GM19438 (cell line): ENCODE data around the gene MBP.

Experiments
- ATAC-seq: cut with Tn5 transposase; IDR thresholded peaks from one replicate; pipeline ENCODE4 v1.9.1; 2021; ENCODE audit warnings: low read depth; ENCODE audit not compliant: unreplicated experiment

The MBP gene

GRCh38 chr18:77054606-77055428, 77.8 kb downstream of the MBP start:
- peak; percentile 77 for ATAC-seq

DNA sequence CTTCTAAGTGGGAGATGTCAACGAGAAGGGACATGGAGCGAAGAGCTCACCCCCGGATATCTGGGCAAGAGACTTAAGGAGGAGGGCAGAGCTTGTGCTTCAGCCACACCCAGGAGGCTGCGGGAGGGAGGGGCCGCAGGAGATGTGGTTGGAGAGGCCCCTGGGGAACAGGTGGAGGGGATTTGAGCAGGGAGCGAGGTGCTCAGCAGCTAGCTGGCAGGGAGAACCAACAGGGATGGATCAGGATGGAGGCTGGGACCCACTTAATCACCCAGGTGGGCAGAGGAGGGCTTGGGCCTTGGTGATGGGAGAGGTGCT, 78.3 kb downstream of the MBP start:
- ATAC-seq: peak; percentile 9

DNA sequence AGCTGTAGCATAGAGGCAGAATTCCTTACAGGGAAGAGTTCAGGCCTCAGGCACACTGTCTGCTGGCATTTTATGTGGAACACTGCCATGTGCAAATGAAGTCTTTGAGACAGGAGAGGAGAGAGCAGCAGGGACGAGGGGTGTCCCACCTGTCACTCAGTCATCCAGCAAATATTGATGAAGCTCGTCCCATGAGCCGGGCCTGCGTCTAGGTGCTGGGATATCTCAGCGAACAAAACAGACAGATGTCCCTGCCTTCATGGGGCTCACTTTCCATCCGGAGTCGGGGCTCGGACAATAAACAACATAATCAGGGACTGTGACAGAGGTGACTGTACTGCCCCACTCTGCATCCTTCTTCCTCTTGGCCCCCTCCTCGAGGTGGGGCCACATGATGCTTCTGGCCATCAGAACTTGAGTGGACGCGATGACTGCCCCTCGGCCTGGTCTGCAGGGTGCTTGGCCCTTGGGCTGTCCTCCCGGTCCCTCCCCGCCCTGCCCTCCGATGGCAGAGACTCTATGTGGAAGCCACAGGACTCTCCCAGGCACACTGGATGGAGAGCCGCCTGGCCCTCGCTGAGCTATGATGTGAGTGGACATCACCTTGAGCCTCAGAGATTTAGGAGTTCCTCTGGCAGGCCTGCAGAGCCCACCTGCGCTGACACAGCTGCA, 78.8 kb downstream of the MBP start:
- no peak for ATAC-seq

DNA sequence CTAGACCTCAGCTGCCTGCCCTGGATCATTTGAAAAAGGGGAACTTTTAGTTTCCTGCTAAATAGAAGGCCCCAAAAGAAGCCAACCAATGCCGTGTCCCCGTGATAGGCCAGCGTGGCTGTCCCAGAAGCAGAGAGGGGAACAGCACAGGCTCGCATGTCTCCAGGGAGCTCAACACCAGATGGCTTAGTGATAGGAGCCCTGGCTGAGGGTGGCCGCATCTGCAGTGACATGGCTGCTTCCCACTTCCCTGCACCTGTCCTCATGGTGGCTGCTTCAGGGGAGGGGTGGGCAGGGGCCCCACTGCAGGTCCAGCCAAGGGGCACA, 79.6 kb downstream of the MBP start:
- ATAC-seq: no peak

GRCh38 chr18:77052297-77052982, 80.1 kb downstream of the MBP start:
- no peak for ATAC-seq

DNA sequence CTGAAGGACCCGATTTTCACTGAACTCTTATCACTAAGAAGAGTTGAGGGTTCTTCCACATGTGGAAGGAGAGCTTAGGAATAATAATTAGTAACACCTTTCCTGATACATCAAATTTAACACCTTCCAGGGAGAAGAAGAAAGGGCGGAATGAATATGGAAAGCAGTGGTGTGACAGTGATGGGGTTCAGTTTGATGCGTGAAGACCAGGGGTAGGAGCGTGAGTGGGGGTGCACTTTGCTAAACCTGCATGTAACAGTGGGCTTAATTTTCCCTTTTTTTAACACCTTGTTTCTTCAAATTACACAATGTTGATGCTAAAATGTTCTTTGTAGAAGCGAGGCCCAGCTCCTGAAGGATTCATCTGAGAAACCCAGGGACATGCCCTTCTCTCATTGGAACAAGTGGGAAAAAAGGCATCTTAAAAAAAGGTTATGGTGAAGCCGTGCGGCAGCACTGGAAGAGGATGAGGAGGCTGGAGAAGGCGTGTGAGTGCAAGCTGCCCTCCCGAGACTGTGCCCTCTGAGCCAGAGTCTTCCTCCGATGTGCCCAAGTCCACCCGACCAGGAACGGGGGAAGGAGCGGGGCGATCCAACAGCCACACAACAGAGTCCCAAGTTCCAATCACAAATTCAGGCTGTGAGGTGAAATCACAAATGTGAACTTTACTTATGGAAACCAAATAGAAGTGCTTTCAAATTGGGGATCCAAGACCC, 80.8 kb downstream of the MBP start:
- no peak for ATAC-seq

DNA sequence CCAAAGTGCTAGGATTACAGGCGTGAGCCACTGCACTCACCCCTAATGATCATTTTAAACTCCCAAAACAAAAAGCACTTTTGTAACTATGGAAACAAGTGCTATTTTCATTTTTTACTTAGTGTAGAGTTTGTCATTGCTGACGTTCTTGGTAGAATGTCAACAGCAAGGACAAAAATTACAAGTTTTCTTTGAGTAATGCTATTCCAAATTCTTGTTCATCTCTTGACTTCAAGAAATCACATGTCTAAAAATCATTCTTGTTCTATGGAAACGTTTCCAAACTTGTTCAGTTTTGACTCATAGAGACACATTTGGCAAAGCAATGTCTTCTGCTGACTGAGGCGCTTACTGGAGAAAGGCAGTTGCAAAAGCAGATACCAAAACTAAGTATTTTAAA, 82.6 kb downstream of the MBP start:
- ATAC-seq: no peak

DNA sequence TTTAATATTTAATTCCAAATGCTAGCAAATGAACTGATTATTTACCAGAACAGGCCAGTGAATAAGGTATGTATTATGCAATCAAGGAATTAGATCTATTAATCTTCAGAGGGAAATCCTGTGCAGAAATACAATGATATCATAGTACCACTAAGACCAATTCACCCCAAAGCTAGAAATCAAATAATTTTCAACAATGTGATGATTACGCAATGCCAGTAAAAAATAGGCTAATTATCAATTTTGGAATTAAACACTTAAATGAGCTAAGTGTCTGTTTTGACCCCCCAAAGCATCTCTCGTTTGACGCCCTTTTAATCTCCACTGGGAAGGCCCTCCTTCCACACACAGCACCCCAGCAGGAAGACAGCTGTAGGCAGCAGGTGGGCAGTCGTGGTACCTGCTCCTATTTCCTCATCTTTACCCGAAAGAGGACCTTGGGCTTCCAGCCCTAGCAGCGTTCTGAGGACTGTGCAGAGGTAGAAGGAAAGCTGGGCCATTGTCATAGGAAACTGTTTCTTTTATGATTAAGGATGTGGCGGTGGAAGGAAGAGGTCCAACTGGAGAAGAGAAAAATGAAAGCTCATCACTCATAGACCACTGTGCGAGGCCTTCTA, 84.7 kb downstream of the MBP start:
- ATAC-seq: no peak

DNA sequence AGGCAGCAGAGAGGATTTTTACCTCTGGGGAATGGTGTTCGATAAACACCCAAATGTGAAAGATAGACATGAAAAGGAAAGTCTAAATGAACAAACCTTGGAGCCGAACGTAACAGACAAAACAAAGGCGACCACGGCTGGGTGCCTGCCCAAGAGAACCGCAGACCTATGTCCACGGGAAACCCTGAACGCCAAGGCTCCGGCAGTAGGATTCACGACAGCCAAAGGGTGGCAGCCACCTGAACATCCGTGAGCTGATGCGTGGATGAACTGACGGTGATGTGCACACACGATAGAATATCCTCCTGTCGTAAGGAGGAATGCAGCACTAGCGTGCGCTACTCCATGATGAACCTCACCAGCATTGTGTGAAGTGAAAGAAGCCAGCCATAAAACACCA, 85.6 kb downstream of the MBP start:
- no peak for ATAC-seq

DNA sequence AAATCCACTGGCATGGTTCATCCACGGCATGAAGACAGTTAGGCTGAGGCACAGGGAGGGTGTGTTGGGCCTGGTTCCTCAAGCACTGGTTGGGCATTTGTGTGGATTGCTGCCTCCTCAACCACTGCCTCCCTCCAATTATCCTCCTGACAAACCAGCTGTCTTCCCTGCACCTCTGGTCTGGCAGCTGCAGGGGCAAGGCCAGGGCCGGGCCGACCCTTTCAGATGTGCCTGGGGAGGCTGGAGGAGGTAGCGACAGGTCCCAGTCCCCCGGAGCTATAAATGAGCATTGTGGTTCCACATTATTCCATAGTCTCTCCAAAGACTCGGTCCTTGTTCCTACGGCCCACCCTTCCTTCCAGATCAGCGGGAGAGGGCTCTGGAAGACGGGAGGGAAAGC, 86.2 kb downstream of the MBP start:
- no peak for ATAC-seq

DNA sequence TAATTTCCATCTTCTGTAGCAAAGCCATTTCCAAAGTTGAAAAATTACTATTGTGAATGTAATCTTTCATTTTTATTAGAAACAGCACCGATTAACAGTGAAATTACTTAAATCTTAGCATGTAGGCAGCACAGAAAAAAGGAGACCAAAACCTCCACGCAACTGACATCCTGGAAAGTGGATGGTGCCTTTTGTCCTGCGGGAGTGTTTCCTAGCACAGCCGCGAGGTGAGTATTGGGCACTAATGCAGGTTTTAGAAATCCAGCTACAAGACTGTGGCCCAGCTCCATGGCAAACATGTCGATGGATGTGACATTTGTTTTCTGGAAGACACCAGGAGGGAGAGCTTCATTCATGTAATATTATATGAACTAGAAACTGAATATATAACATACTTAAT, 86.9 kb downstream of the MBP start:
- ATAC-seq: no peak

- no peak for ATAC-seq
Observed at GRCh38 chr18:77044866-77045664, 87.5 kb downstream of the MBP start.

DNA sequence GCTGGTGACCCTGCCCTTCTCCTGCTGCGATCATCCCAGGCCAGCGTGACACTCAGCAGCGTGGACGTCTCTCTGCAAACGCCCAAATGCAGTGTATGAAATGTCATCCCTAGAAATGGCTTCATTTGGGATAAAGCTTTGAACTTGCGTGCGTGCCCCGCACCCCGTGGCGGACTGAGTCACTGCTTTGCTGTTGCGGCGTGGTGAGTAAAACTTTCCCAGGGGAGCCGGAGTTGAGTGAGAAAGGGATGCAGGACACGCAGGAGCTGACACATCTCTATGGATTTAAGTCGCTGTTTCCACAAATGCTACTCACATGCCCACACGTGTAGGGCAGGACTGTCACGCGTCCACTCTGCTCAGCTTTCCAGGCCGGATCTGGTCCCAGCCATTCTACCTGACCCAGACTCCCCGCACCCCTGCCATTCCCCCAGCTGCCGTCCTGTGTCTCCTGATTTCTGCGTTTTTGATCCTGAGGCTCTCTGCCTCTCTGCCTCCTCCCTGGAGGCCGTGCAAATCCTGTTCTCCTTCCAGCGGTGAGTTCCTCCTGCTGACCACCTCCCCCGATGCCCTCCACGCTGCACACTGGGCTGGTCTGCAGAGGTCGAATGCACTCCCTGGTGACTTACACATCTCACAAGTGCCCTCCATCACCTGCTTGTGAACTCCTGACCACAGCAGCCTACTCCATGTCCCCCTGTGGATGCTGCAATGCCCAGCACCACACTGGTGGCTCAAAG, 88.9 kb downstream of the MBP start:
- no peak for ATAC-seq

- no peak for ATAC-seq
Observed at GRCh38 chr18:77042583-77042982, 90.0 kb downstream of the MBP start.

- no peak for ATAC-seq
Observed at GRCh38 chr18:77039196-77040130, 93.1 kb downstream of the MBP start.

GRCh38 chr18:77038182-77038858, 94.3 kb downstream of the MBP start:
- no peak for ATAC-seq

- no peak for ATAC-seq
Observed at GRCh38 chr18:77037567-77037966, 95.0 kb downstream of the MBP start.
